GM12873 (cell line): ENCODE data around the gene WDR7.

Experiments
- CTCF ChIP-seq: IDR thresholded peaks from 2 replicates; pipeline ENCODE4 v1.5.1; 2012; ENCODE audit warnings: low read depth, mild to moderate bottlenecking, moderate library complexity, low read length, control low read depth; ENCODE audit not compliant: insufficient read depth; ENCODE audit errors: missing control alignments

Gene WDR7

GRCh38 chr18:56884511-56884910 lies 233.4 kb downstream of the WDR7 start:
- no peak for TF ChIP-seq CTCF

- no peak for TF ChIP-seq CTCF
Observed at GRCh38 chr18:56888978-56889377, 237.8 kb downstream of the WDR7 start.

GRCh38 chr18:56889621-56890020 lies 238.5 kb downstream of the WDR7 start:
- TF ChIP-seq CTCF = no peak

GRCh38 chr18:56890632-56891031 lies 239.5 kb downstream of the WDR7 start:
- TF ChIP-seq CTCF = no peak

- TF ChIP-seq CTCF = no peak
Observed at GRCh38 chr18:56891116-56891515, 240.0 kb downstream of the WDR7 start.

GRCh38 chr18:56891870-56892269 lies 240.7 kb downstream of the WDR7 start:
- no peak for TF ChIP-seq CTCF

- no peak for TF ChIP-seq CTCF
Observed at GRCh38 chr18:56897122-56897521, 246.0 kb downstream of the WDR7 start.
